IPS DF 6.9 (cell line): ENCODE data around the gene TMEM183A.

Experiments used
- DNase-seq: peaks from one replicate; pipeline ENCODE4 v3.0.0-alpha.2; 2013; ENCODE audit warnings: low read depth, low spot score
- H3K27ac ChIP-seq: one replicate; pipeline ENCODE4 v1.5.1; 2013; ENCODE audit warnings: low read length, control low read depth
- H3K27me3 ChIP-seq: 2 replicates; pipeline ENCODE4 v1.6.1; 2013; ENCODE audit warnings: mild to moderate bottlenecking, low read length; ENCODE audit not compliant: control insufficient read depth, insufficient read depth
- H3K36me3 ChIP-seq: 2 replicates; pipeline ENCODE4 v1.6.1; 2013; ENCODE audit warnings: low read length; ENCODE audit not compliant: control insufficient read depth, insufficient read depth
- H3K4me1 ChIP-seq: 2 replicates; pipeline ENCODE4 v1.6.1; 2013; ENCODE audit warnings: low read length; ENCODE audit not compliant: control insufficient read depth, insufficient read depth
- H3K4me3 ChIP-seq: 2 replicates; pipeline ENCODE4 v1.5.1; 2013; ENCODE audit warnings: mild to moderate bottlenecking, low read length
- H3K9me3 ChIP-seq: 2 replicates; pipeline ENCODE4 v1.6.1; 2013; ENCODE audit warnings: low read length, inconsistent platforms; ENCODE audit not compliant: control insufficient read depth, insufficient read depth
- WGBS: extraction: QIAGEN DNeasy Blood & Tissue Kit; methylation state at CpG from one replicate; pipeline ENCODE4 v1.1.7; 2013; ENCODE audit warnings: mixed read lengths, missing lambda C conversion rate; ENCODE audit not compliant: insufficient read length, insufficient coverage; 5-methylcytosine and 5-hydroxymethylcytosine counted together

Gene TMEM183A, protein sequence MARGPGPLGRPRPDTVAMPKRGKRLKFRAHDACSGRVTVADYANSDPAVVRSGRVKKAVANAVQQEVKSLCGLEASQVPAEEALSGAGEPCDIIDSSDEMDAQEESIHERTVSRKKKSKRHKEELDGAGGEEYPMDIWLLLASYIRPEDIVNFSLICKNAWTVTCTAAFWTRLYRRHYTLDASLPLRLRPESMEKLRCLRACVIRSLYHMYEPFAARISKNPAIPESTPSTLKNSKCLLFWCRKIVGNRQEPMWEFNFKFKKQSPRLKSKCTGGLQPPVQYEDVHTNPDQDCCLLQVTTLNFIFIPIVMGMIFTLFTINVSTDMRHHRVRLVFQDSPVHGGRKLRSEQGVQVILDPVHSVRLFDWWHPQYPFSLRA

GRCh38 chr1:203006948-203007871 lies at the start of gene TMEM183A:
Gene TMEM183A (plus strand): TSS chr1:203007374. CDS start chr1:203007466, 92 bp downstream.
- peak within 1 kb of the TSS; percentile 82 for H3K4me3 ChIP-seq
- peak; percentile 96 for DNase-seq
- no CpG with 5 or more reads among the region's 78 CpGs for WGBS
- peaks cover 6% of the 10 kb centered on the region; the same call in 1 of the 2 replicates for H3K36me3 ChIP-seq
- no peaks in the 10 kb centered on the region for H3K9me3 ChIP-seq
- no peak within 1 kb of the TSS for H3K27ac ChIP-seq
- no peaks in the 10 kb centered on the region for H3K27me3 ChIP-seq
- H3K4me1 ChIP-seq = peaks cover 3% of the 10 kb centered on the region; the same call in 1 of the 2 replicates

DNA sequence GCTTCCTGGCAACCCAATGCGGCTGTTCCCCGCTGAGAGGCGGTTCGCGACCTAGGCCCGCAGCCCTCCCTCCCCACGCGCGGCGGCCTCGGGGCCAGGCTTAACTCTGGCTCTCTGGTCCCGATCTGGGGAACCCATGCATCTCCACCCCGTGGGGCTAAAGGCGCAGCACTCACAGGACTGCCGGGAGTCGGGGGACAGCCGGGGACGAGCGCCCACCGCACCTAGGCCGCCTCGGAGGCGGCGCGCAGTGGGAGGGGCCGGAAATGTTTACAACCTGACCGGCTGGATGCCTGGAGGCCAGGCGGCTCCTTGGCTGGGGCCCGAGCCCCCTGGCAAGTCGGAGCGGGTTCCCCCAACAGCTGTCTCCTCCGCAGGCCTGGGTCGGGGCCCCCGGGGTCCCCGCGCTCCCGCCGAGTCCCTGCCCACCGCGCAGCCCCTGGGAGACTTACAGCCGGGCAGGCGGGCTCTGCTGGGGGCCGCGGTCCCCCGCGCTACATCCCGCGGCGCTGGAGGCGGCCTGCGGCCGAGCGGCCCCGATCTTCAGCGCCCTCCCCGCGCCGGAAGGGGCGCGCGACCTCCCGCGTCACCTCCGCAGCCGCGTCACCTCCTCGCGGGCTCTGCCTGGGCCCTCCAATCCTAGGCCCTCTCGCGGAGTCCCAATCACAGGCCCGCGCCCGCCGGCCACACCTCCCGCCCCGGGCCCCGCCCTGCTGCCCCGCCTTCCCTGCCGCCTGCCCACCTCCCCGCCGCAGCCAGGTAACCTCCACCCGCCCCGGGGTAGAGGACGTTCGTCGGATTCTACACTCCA lies 49.2 kb upstream of the TMEM183A start, which contains the start of gene ADIPOR1:
Gene ADIPOR1 (minus strand): TSS at position 580 of the 811 bp plus-strand sequence. CDS start 7,242 bp downstream, outside the sequence.
- Histone ChIP-seq H3K27ac (no peak within 1 kb of the TSS), H3K4me3 (peak within 1 kb of the TSS; percentile 99), H3K36me3 (peaks cover 3% of the 10 kb centered on the region; the same call in 1 of the 2 replicates), H3K4me1 (peaks cover 1% of the 10 kb centered on the region; the same call in 1 of the 2 replicates), H3K9me3 (no peaks in the 10 kb centered on the region), H3K27me3 (no peaks in the 10 kb centered on the region)
- no CpG with 5 or more reads among the region's 86 CpGs for WGBS
- no peak for DNase-seq

DNA sequence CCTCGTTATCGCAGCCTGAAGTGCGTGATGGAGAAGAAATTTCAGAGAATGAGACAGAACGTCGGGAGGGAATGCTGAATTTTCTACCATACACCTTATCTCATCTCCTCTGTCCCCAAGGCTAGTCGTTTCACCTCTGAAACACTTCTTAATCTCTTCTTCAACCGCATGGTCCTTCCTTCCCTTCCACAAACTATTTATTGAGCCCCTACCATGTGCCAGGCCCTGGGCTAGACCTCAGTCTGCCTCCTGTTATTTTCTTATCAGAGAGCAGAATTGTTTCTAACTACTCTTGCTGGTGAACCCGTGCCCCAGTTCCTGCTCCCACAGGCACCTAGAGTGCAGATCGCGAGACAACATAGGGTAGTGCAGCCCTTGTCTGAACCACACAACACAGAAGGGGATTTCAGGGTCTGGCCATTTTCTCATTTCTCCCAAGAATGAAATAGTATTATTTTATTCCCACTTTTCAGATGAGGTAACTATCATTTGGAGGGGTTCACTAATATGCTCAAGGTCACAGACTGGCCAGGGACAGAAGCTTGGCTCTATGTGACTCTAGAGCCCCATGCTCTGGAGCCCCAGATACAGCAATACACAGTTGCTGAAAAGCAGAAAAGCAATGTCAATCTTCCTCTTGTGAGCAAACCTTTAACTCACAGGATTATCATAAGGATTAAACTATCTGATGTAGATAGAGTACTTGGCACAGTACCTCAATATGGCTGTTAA lies 48.5 kb upstream of the TMEM183A start:
- Histone ChIP-seq H3K4me1 (peaks cover 1% of the 10 kb centered on the region; the same call in 1 of the 2 replicates), H3K36me3 (peaks cover 3% of the 10 kb centered on the region; the same call in 1 of the 2 replicates), H3K27me3 (no peaks in the 10 kb centered on the region), H3K27ac (no peak overlapping the region), H3K4me3 (peak overlapping the region; percentile 99; the same call in 1 of the 2 replicates), H3K9me3 (no peaks in the 10 kb centered on the region)
- WGBS = no CpG with 5 or more reads among the region's 10 CpGs
- no peak for DNase-seq

GRCh38 chr1:202959276-202959620 lies 47.9 kb upstream of the TMEM183A start:
- Histone ChIP-seq H3K27me3 (no peaks in the 10 kb centered on the region), H3K27ac (no peak overlapping the region), H3K4me1 (peaks cover 1% of the 10 kb centered on the region; the same call in 1 of the 2 replicates), H3K9me3 (no peaks in the 10 kb centered on the region), H3K36me3 (peaks cover 3% of the 10 kb centered on the region; the same call in 1 of the 2 replicates), H3K4me3 (no peak overlapping the region)
- WGBS = no CpG with 5 or more reads among the region's 1 CpG
- no peak for DNase-seq

DNA sequence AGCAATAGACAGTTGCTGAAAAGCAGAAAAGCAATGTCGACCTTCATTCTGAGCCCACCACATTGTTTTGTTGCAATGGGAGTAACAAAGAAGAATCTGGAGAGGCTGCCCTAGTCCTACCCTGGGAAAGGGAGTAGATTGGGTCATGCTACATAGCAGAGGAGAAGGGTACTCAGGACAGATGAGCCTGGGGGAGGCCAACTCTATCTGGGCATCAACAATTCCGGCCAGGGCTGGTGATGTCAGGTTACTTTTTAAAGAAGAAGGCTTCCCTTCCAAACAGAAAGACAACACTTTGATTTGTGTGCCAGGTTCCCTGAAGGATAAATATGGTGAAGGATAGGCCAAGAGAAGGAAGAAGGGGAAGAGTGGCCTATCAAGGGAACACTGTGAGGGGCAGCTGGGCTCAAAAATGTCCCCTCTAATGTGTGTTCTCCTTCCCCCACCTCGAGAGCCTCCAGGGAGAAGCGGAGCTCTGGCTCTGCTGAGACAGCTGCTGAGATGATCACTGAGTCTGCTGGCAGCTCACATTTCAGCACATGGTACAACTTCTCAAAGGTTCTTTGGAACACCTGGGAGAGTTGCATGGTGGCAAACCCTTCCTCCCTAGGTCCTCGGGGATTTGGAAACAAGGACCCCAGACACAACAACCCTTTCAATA lies 45.8 kb upstream of the TMEM183A start:
- DNase-seq = no peak
- Histone ChIP-seq H3K27me3 (no peaks in the 10 kb centered on the region), H3K27ac (no peak overlapping the region), H3K36me3 (peaks cover 3% of the 10 kb centered on the region; the same call in 1 of the 2 replicates), H3K9me3 (no peaks in the 10 kb centered on the region), H3K4me1 (peaks cover 4% of the 10 kb centered on the region; the same call in 1 of the 2 replicates), H3K4me3 (no peak overlapping the region)
- WGBS = no CpG with 5 or more reads among the region's 5 CpGs

GRCh38 chr1:202964791-202965410 lies 42.3 kb upstream of the TMEM183A start:
- Histone ChIP-seq H3K9me3 (no peaks in the 10 kb centered on the region), H3K27ac (no peak overlapping the region), H3K36me3 (peaks cover 3% of the 10 kb centered on the region; the same call in 1 of the 2 replicates), H3K27me3 (no peaks in the 10 kb centered on the region), H3K4me3 (no peak overlapping the region), H3K4me1 (peaks cover 4% of the 10 kb centered on the region; the same call in 1 of the 2 replicates)
- WGBS = no CpG with 5 or more reads among the region's 6 CpGs
- no peak for DNase-seq

DNA sequence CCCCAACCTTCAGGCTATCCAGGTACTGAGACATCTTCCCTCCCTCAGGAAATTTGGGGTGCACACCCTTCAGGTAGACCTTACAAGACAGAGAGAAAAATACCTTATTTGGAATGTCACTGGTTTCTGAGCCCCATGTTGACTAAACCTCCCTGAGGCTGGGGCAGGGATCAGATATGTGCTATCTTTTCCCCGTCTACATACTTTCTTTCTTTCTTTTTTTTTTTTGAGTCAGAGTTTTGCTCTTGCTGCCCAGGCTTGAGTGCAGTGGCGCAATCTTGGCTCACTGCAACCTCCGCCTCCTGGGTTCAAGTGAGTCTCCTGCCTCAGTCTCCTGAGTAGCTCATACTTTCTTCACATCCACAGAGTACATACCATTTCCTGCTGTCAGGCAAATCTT lies 41.8 kb upstream of the TMEM183A start:
- Histone ChIP-seq H3K4me3 (no peak overlapping the region), H3K27me3 (no peaks in the 10 kb centered on the region), H3K36me3 (peaks cover 3% of the 10 kb centered on the region; the same call in 1 of the 2 replicates), H3K27ac (no peak overlapping the region), H3K9me3 (no peaks in the 10 kb centered on the region), H3K4me1 (peaks cover 4% of the 10 kb centered on the region; the same call in 1 of the 2 replicates)
- no peak for DNase-seq
- no CpG with 5 or more reads among the region's 3 CpGs for WGBS

DNA sequence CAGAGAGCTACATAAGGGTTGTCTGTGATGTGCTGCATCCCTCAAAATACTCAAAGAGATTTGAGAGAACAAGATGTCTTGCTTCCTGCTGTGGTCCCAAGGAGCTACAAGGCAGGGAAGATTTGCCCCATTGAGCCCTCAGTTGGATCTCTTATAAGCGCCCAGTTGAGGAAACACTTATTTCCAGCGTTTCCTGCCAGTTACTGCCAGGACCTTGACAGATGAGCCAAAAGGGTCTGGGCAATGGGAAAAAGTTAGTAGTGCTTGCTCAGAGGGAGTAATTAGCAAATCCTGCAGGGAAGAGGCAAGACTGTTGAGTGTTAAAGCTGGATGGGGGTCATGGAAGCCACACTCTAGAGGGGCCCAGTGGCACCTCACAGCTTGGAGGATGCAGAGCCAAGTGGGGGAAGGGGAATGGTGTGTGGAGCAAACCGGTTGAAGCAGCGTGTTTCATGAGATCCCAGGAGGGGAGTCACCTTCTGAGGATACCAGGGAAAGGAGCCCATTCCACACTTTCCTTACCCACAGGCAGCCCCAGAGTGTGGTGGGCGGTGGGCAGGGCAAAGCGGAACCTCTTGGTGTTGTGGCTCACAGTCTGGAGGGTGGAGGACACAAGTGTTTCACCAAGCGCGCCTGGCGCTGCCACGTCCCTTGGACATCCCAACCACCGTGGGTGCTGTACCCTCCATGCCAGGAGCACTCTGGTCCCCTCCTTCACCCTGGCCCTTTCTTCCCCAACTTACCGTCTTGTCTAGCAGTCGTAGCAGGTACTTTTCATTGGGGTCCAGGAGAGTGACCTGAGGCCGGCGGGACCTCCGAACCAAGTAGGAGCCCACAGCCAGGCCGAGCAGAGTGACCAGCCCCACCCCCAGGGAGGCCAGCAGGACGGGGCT lies 40.9 kb upstream of the TMEM183A start:
- no peak for DNase-seq
- WGBS = no CpG with 5 or more reads among the region's 18 CpGs
- H3K9me3 ChIP-seq = no peaks in the 10 kb centered on the region
- H3K27ac ChIP-seq = no peak overlapping the region
- H3K4me3 ChIP-seq = peak overlapping the region; percentile 52; the same call in 1 of the 2 replicates
- no peaks in the 10 kb centered on the region for H3K27me3 ChIP-seq
- H3K36me3 ChIP-seq = peaks cover 3% of the 10 kb centered on the region; the same call in 1 of the 2 replicates
- peaks cover 4% of the 10 kb centered on the region; the same call in 1 of the 2 replicates for H3K4me1 ChIP-seq
